OCI-LY7 (cell line): ENCODE results near the gene ITGAV. TPM values are rescaled to one million over a fixed set of nuclear protein-coding genes. Genes with fewer than 3 reads are reported as not detected.

Experiments used
- BruUV-seq: library from RNA; stranded (reverse); fragments of 400-500 nt; replicated peaks from 2 replicates; lab custom pipeline; 2021; lab: Mats Ljungman, UMichigan
- CTCF ChIA-PET: fragments of 300-600 bp; sonication (Branson Sonifier 250); formaldehyde crosslinking; loops from one replicate; lab custom pipeline; 2022; ENCODE audit warnings: antibody characterized with exemption; ENCODE audit not compliant: unreplicated experiment; lab: Charles Lee
- POLR2A ChIA-PET: fragments of 300-600 bp; sonication (Branson Sonifier 250); formaldehyde crosslinking; loops from one replicate; lab custom pipeline; 2022; ENCODE audit warnings: antibody characterized with exemption; lab: Charles Lee
- DNase-seq: peaks from one replicate; pipeline ENCODE4 v3.0.0-alpha.2; 2015; ENCODE audit warnings: low spot score
- H2AFZ ChIP-seq: fragments of 200-600 bp; sonication (generic), shearing (Covaris generic); 2 replicates; pipeline ENCODE4 v1.6.1; 2014; ENCODE audit warnings: mild to moderate bottlenecking, antibody characterized with exemption, low read length, moderate library complexity
- H3K27ac ChIP-seq: fragments of 200-600 bp; sonication (generic); 2 replicates; pipeline ENCODE4 v1.5.1; 2014; ENCODE audit warnings: mixed run types, low read depth, mild to moderate bottlenecking, moderate library complexity, low read length, inconsistent platforms; ENCODE audit not compliant: poor library complexity, severe bottlenecking
- H3K36me3 ChIP-seq: fragments of 200-600 bp; sonication (generic); 2 replicates; pipeline ENCODE4 v1.6.1; 2014; ENCODE audit warnings: mild to moderate bottlenecking, antibody characterized with exemption, low read length, moderate library complexity, mixed read lengths; ENCODE audit not compliant: insufficient read depth
- H3K4me1 ChIP-seq: fragments of 200-600 bp; sonication (generic); 2 replicates; pipeline ENCODE4 v1.5.1; 2014; ENCODE audit warnings: mild to moderate bottlenecking, low read length; ENCODE audit not compliant: insufficient read depth, poor library complexity, severe bottlenecking
- H3K4me2 ChIP-seq: fragments of 200-600 bp; sonication (generic); 2 replicates; pipeline ENCODE4 v1.6.1; 2014; ENCODE audit warnings: mild to moderate bottlenecking, low read length
- H3K4me3 ChIP-seq: fragments of 200-600 bp; sonication (generic); 2 replicates; pipeline ENCODE4 v1.5.1; 2014; ENCODE audit warnings: mild to moderate bottlenecking, low read depth, low read length; ENCODE audit not compliant: poor library complexity, severe bottlenecking
- H3K79me2 ChIP-seq: fragments of 200-600 bp; sonication (generic); 2 replicates; pipeline ENCODE4 v1.6.1; 2016; ENCODE audit warnings: low read depth, mild to moderate bottlenecking, low read length, moderate library complexity, mixed read lengths; ENCODE audit not compliant: insufficient read depth
- H3K9me2 ChIP-seq: fragments of 200-600 bp; sonication (generic); 2 replicates; pipeline ENCODE4 v1.6.1; 2016; ENCODE audit warnings: mild to moderate bottlenecking, low read length, mixed read lengths; ENCODE audit not compliant: insufficient read depth
- H3K9me3 ChIP-seq: fragments of 200-600 bp; sonication (generic); 2 replicates; pipeline ENCODE4 v1.6.1; 2014; ENCODE audit warnings: mild to moderate bottlenecking, mixed run types, low read length, mixed read lengths
- H4K20me1 ChIP-seq: fragments of 200-600 bp; sonication (generic); 2 replicates; pipeline ENCODE4 v1.6.1; 2014; ENCODE audit warnings: mild to moderate bottlenecking, antibody characterized with exemption, low read length, moderate library complexity, mixed read lengths; ENCODE audit not compliant: insufficient read depth
- EZH2phosphoT487 ChIP-seq: fragments of 200-600 bp; sonication (generic); IDR thresholded peaks from 2 replicates; pipeline ENCODE4 v1.6.1; 2018; ENCODE audit warnings: low read depth, borderline replicate concordance, mild to moderate bottlenecking, mixed run types, antibody characterized with exemption, low read length, moderate library complexity, mixed read lengths
- intact Hi-C: fragments of 100-400 bp; cut with micrococcal nuclease; formaldehyde crosslinking; loops from one replicate; pipeline ENCODE4 v1.10.0; 2022; ENCODE audit not compliant: unreplicated experiment
- total RNA-seq, 2 experiments: library from RNA; depleted of rRNA in 1 of 2; stranded (reverse); fragments of >200 nt in 1 of 2; shearing (Covaris generic) in 1 of 2; gene quantifications; 2 replicates each; pipeline ENCODE4 v1.2.3, GENCODE V29; 2014 to 2022
- TF ChIP-seq, protein P1 (sequence below): fragments of 200-600 bp; sonication (generic); conservative IDR thresholded peaks from 2 replicates; pipeline ENCODE4 v1.5.1; 2014; ENCODE audit warnings: mild to moderate bottlenecking, antibody characterized with exemption, low read length, moderate library complexity, mixed read lengths

Gene ITGAV
- total RNA-seq, 2 experiments from 2014 or later = 1.1 to 3.2 TPM

DNA sequence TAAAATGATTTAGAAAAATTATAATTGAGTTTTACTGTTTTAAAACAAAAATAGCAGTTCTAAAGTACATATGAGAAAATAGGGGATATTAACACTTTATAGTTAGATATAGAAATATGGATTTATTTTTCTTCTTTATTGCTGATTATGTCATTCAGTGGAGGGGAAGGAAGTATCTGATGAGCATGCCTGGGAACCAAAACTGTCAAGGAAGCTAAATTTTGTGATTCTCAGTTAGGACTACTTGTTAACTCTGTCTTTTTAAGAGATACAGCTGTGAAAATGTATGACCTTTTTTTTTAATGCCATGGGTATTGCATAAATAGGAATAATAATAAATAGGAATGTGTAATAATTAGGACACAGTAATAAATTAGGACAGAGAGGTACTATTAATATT is 44.8 kb downstream of the ITGAV start:
- intact Hi-C loops = no loop called here
- no peak overlapping the region for H3K27ac ChIP-seq
- TF ChIP-seq, protein P1, sequence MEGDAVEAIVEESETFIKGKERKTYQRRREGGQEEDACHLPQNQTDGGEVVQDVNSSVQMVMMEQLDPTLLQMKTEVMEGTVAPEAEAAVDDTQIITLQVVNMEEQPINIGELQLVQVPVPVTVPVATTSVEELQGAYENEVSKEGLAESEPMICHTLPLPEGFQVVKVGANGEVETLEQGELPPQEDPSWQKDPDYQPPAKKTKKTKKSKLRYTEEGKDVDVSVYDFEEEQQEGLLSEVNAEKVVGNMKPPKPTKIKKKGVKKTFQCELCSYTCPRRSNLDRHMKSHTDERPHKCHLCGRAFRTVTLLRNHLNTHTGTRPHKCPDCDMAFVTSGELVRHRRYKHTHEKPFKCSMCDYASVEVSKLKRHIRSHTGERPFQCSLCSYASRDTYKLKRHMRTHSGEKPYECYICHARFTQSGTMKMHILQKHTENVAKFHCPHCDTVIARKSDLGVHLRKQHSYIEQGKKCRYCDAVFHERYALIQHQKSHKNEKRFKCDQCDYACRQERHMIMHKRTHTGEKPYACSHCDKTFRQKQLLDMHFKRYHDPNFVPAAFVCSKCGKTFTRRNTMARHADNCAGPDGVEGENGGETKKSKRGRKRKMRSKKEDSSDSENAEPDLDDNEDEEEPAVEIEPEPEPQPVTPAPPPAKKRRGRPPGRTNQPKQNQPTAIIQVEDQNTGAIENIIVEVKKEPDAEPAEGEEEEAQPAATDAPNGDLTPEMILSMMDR = no peak
- TF ChIP-seq EZH2phosphoT487 = no peak
- H3K4me2 ChIP-seq = no peak overlapping the region
- H4K20me1 ChIP-seq = no peaks in the 10 kb centered on the region
- H3K9me3 ChIP-seq = no peaks in the 10 kb centered on the region
- no TSS peak for BruUV-seq
- no peaks in the 10 kb centered on the region for H3K79me2 ChIP-seq
- no peak overlapping the region for H3K4me3 ChIP-seq
- DNase-seq = no peak
- H2AFZ ChIP-seq = no peak overlapping the region
- H3K36me3 ChIP-seq = no peaks in the 10 kb centered on the region
- POLR2A ChIA-PET = interaction anchor here (0.7 to 0.9 kb wide), 2 partner anchors 30 to 892 kb away, joined by 3 read pairs; no protein-coding TSS in a partner anchor
- CTCF ChIA-PET = no interaction called here
- H3K4me1 ChIP-seq = no peaks in the 10 kb centered on the region
- no peaks in the 10 kb centered on the region for H3K9me2 ChIP-seq

DNA sequence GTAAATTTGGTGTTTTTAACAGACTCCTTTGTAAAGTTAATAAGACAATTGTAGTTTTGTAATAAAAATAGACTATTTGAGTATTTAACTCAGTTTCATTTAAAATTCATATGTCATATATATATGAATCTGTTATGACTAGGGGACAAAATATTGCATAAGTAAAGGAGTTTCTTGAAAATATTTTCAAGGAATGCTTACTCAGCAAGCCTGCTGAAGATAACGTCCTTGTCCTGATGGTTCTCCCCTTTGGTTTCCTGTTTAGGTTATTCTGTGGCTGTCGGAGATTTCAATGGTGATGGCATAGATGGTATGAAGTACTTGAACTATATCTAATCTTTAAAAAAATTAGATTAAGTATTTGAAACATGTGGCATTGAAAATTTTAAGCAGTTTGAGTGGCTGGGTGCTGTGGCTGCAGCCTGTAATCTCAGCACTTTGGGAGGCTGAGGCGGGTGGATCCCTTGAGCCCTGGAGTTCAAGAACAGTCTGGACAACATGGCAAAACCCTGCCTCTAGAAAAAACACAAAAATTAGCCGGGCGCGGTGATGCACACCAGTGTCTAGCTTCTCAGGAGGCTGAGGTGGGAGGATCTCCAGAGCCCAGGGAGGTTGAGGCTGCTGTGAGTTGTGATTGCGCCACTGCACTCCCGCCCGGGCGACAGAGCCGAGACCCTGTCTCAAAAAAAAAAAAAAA is 47.1 kb downstream of the ITGAV start:
- Histone ChIP-seq H3K4me2 (no peak overlapping the region), H3K4me1 (no peaks in the 10 kb centered on the region), H3K79me2 (no peaks in the 10 kb centered on the region), H4K20me1 (no peaks in the 10 kb centered on the region), H3K36me3 (no peaks in the 10 kb centered on the region), H3K9me3 (no peaks in the 10 kb centered on the region), H3K9me2 (no peaks in the 10 kb centered on the region), H3K4me3 (no peak overlapping the region), H2AFZ (no peak overlapping the region), H3K27ac (no peak overlapping the region)
- intact Hi-C loops = no loop called here
- DNase-seq = no peak
- ChIA-PET POLR2A (no interaction called here), CTCF (no interaction called here)
- no TSS peak for BruUV-seq
- TF ChIP-seq EZH2phosphoT487 = no peak
- TF ChIP-seq, protein P1 = no peak

DNA sequence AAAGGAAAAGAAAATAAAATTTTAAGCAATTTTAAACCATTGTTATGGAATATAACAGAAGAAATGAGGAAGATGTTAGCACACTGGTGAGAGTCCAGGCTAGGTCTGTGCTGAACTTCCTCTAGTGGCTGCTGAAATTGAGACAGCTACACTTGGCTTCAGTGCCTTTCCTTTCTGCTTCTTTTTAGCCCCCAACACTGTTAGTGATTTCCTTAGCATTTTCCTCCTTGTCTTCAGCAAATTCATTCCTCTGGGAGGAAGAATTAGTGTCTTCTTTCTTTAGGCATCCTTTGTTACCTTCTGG is 47.6 kb downstream of the ITGAV start:
- no TSS peak for BruUV-seq
- intact Hi-C loops = no loop called here
- no peak overlapping the region for H3K4me2 ChIP-seq
- DNase-seq = no peak
- H3K27ac ChIP-seq = no peak overlapping the region
- H3K9me3 ChIP-seq = no peaks in the 10 kb centered on the region
- TF ChIP-seq, protein P1 = no peak
- no peak for TF ChIP-seq EZH2phosphoT487
- POLR2A ChIA-PET = no interaction called here
- no peak overlapping the region for H3K4me3 ChIP-seq
- H3K4me1 ChIP-seq = no peaks in the 10 kb centered on the region
- no peaks in the 10 kb centered on the region for H3K36me3 ChIP-seq
- H2AFZ ChIP-seq = no peak overlapping the region
- CTCF ChIA-PET = no interaction called here
- no peaks in the 10 kb centered on the region for H3K79me2 ChIP-seq
- no peaks in the 10 kb centered on the region for H3K9me2 ChIP-seq
- H4K20me1 ChIP-seq = no peaks in the 10 kb centered on the region
